SK-N-MC (cell line): ENCODE results near the gene KLHL35.
"Not testable (repeated sequence)": the region's sequence is repeated elsewhere in the genome, so short reads cannot be mapped to it uniquely, and the experiment has no call there.

Source experiments
- EZH2 ChIP-seq: fragments of 200-600 bp; sonication (generic); IDR thresholded peaks from one replicate; pipeline ENCODE4 v1.6.1; 2017; ENCODE audit warnings: antibody characterized with exemption
- POLR2AphosphoS5 ChIP-seq: IDR thresholded peaks from 2 replicates; pipeline ENCODE4 v1.6.1; 2012; ENCODE audit warnings: mild to moderate bottlenecking, low read depth, low read length, borderline replicate concordance

- TF ChIP-seq EZH2, POLR2AphosphoS5: not testable (repeated sequence)
These were observed 23.0 kb downstream of the KLHL35 start for GRCh38 chr11:75409971-75410370.
